G401 (cell line): ENCODE data around the gene CTNNA1. TPM values are rescaled to one million over a fixed set of nuclear protein-coding genes. Genes with fewer than 3 reads are reported as not detected.
"Not testable (repeated sequence)": the region's sequence is repeated elsewhere in the genome, so short reads cannot be mapped to it uniquely, and the experiment has no call there.

Experiments
- DNase-seq: peaks from one replicate; pipeline ENCODE4 v3.0.0-alpha.2; 2015; ENCODE audit warnings: low spot score
- in situ Hi-C: cut with HindIII; loops from 2 replicates; pipeline ENCODE4 v1.10.0; 2016; ENCODE audit warnings: low sequenced_read_pairs, mixed read lengths
- total RNA-seq: library from RNA; depleted of rRNA; stranded (reverse); fragments of >200 nt; shearing (Covaris generic); gene quantifications from 2 replicates; pipeline ENCODE4 v1.2.3, GENCODE V29; 2014; rRNA removed

Gene CTNNA1
- 186 and 229 TPM in 2 replicates for total RNA-seq

- in situ Hi-C loops: no loop called here
- peak; percentile 8 for DNase-seq
Measured at GRCh38 chr5:138752951-138753793, at the start of gene CTNNA1. Gene CTNNA1, plus strand, starts transcription at chr5:138753425. Its CDS starts 28,500 bp downstream, at chr5:138781925.

GRCh38 chr5:138703777-138704176, 49.4 kb upstream of the CTNNA1 start:
- DNase-seq, in situ Hi-C loops: not testable (repeated sequence)

- in situ Hi-C loops: no loop called here
- no peak for DNase-seq
Measured at GRCh38 chr5:138705007-138705406, 48.2 kb upstream of the CTNNA1 start.

GRCh38 chr5:138705567-138705966, 47.7 kb upstream of the CTNNA1 start:
- in situ Hi-C loops: no loop called here
- no peak for DNase-seq

GRCh38 chr5:138706655-138707480, 46.4 kb upstream of the CTNNA1 start:
- no peak for DNase-seq
- in situ Hi-C loops: no loop called here

- DNase-seq: no peak
- in situ Hi-C loops: no loop called here
Measured at GRCh38 chr5:138708791-138709190, 44.4 kb upstream of the CTNNA1 start.

- DNase-seq: no peak
Measured at GRCh38 chr5:138709202-138709601, 44.0 kb upstream of the CTNNA1 start.

GRCh38 chr5:138711087-138711486, 42.1 kb upstream of the CTNNA1 start:
- in situ Hi-C loops: no loop called here
- DNase-seq: no peak

More at GRCh38 chr5:138709202-138709601, 44.0 kb upstream of the CTNNA1 start:
- in situ Hi-C loops: no loop called here

GRCh38 chr5:138711811-138712210, 41.4 kb upstream of the CTNNA1 start:
- DNase-seq: no peak
- in situ Hi-C loops: no loop called here

GRCh38 chr5:138712324-138712723, 40.9 kb upstream of the CTNNA1 start:
- in situ Hi-C loops: no loop called here

GRCh38 chr5:138712791-138713190, 40.4 kb upstream of the CTNNA1 start:
- no peak for DNase-seq
- in situ Hi-C loops: no loop called here

More at GRCh38 chr5:138712324-138712723, 40.9 kb upstream of the CTNNA1 start:
- DNase-seq: no peak

GRCh38 chr5:138713247-138713646, 40.0 kb upstream of the CTNNA1 start:
- no peak for DNase-seq
- in situ Hi-C loops: no loop called here

- DNase-seq: no peak
- in situ Hi-C loops: no loop called here
Measured at GRCh38 chr5:138714694-138715093, 38.5 kb upstream of the CTNNA1 start.

- in situ Hi-C loops, DNase-seq: not testable (repeated sequence)
Measured at GRCh38 chr5:138715931-138716432, 37.2 kb upstream of the CTNNA1 start.

GRCh38 chr5:138716456-138716924, 36.7 kb upstream of the CTNNA1 start:
- no peak for DNase-seq
- in situ Hi-C loops: no loop called here

GRCh38 chr5:138717399-138717798, 35.8 kb upstream of the CTNNA1 start:
- in situ Hi-C loops: no loop called here

GRCh38 chr5:138719811-138720210, 33.4 kb upstream of the CTNNA1 start:
- in situ Hi-C loops: no loop called here
- DNase-seq: no peak

More at GRCh38 chr5:138717399-138717798, 35.8 kb upstream of the CTNNA1 start:
- DNase-seq: no peak

- DNase-seq: no peak
Measured at GRCh38 chr5:138720840-138721239, 32.4 kb upstream of the CTNNA1 start.

GRCh38 chr5:138721979-138722378, 31.2 kb upstream of the CTNNA1 start:
- in situ Hi-C loops: no loop called here
- DNase-seq: no peak

More at GRCh38 chr5:138720840-138721239, 32.4 kb upstream of the CTNNA1 start:
- in situ Hi-C loops: no loop called here
